GM12878 (cell line): ENCODE results near the gene GABPB2. TPM values are rescaled to one million over a fixed set of nuclear protein-coding genes. Genes with fewer than 3 reads are reported as not detected.

ENCODE experiments used
- ATAC-seq: fragments of 200-7000 bp; cut with Tn5 transposase; 3 replicates; pipeline ENCODE4 v1.9.1; 2020; ENCODE audit warnings: mild to moderate bottlenecking, moderate library complexity
- BruUV-seq: library from RNA; stranded (reverse); fragments of 400-500 nt; replicated peaks from 2 replicates; lab custom pipeline; 2021; lab: Mats Ljungman, UMichigan
- CTCF ChIA-PET: fragments of 300-600 bp; sonication (Branson Sonifier 250); formaldehyde crosslinking; extraction: SDS; loops from one replicate; lab custom pipeline; 2021; ENCODE audit warnings: inconsistent platforms; lab: Yijun Ruan, JAX
- POLR2A ChIA-PET: fragments of 350-600 bp; formaldehyde crosslinking; extraction: SDS; loops from one replicate; lab custom pipeline; 2021; ENCODE audit warnings: inconsistent platforms; lab: Charles Lee
- RAD21 ChIA-PET: fragments of 300-600 bp; sonication (Branson Sonifier 250); formaldehyde crosslinking; loops from one replicate; lab custom pipeline; 2023; ENCODE audit warnings: antibody characterized with exemption; ENCODE audit not compliant: unreplicated experiment; lab: Charles Lee
- SMC1A ChIA-PET: fragments of 300-600 bp; sonication (Branson Sonifier 250); formaldehyde crosslinking; loops from one replicate; lab custom pipeline; 2023; ENCODE audit not compliant: unreplicated experiment, uncharacterized antibody; lab: Charles Lee
- DNase-seq: peaks from one replicate; pipeline ENCODE4 v3.0.0-alpha.2; 2011; ENCODE audit warnings: low read depth, low spot score
- FAIRE-seq: peaks from 3 replicates; lab custom pipeline; 2011; peaks lifted over from hg19 to GRCh38; lab: Jason Lieb, UNC
- H2AFZ ChIP-seq: 2 replicates; pipeline ENCODE4 v1.6.0; 2011; ENCODE audit warnings: low read depth, low read length, control low read depth; ENCODE audit not compliant: control insufficient read depth
- H3K27ac ChIP-seq: 2 replicates; pipeline ENCODE4 v1.5.1; 2011; ENCODE audit warnings: control low read depth; ENCODE audit not compliant: control insufficient read depth, insufficient read depth
- H3K27me3 ChIP-seq, 2 experiments: replicated peaks in 1 of 2; 2 replicates each; pipeline versions ENCODE4 v1.6.0 to v1.6.1; 2011; ENCODE audit warnings: low read length in 1 of 2; ENCODE audit not compliant: control insufficient read depth in 2 of 2, insufficient read depth in 2 of 2
- H3K36me3 ChIP-seq, 2 experiments: 2 replicates each; pipeline ENCODE4 v1.5.1; 2011; ENCODE audit warnings: low read length in 1 of 2; ENCODE audit not compliant: control insufficient read depth in 2 of 2, insufficient read depth in 2 of 2
- H3K4me1 ChIP-seq: 2 replicates; pipeline ENCODE4 v1.6.1; 2011; ENCODE audit warnings: mild to moderate bottlenecking, low read length, moderate library complexity, mixed read lengths; ENCODE audit not compliant: control insufficient read depth, insufficient read depth
- H3K4me2 ChIP-seq: 2 replicates; pipeline ENCODE4 v1.6.0; 2011; ENCODE audit warnings: control low read depth; ENCODE audit not compliant: control insufficient read depth, insufficient read depth
- H3K4me3 ChIP-seq: fragments of 200-600 bp; sonication (generic); 2 replicates; pipeline ENCODE4 v1.5.1; 2016
- H3K79me2 ChIP-seq: 2 replicates; pipeline ENCODE4 v1.6.0; 2011; ENCODE audit warnings: low read length; ENCODE audit not compliant: control insufficient read depth, insufficient read depth
- H3K9ac ChIP-seq: 2 replicates; pipeline ENCODE4 v1.8.0; 2011; ENCODE audit warnings: low read length, control low read depth, mixed read lengths; ENCODE audit not compliant: control insufficient read depth, insufficient read depth
- H3K9me3 ChIP-seq: replicated peaks from 3 replicates; pipeline ENCODE4 v1.5.1; 2011; ENCODE audit warnings: mild to moderate bottlenecking, low read length; ENCODE audit not compliant: control insufficient read depth, insufficient read depth
- H4K20me1 ChIP-seq: 2 replicates; pipeline ENCODE4 v1.6.0; 2011; ENCODE audit not compliant: control insufficient read depth, insufficient read depth
- CHD4 ChIP-seq: fragments of 200-600 bp; sonication (generic); IDR thresholded peaks from 2 replicates; pipeline ENCODE4 v1.6.1; 2016; ENCODE audit warnings: mild to moderate bottlenecking
- CTCF ChIP-seq, 3 experiments: IDR thresholded peaks in 2 of 3; conservative IDR thresholded peaks in 1 of 3; 2 replicates each; pipeline ENCODE4 v1.5.1; 2011; ENCODE audit warnings: low read depth in 3 of 3, low read length in 3 of 3, mild to moderate bottlenecking in 3 of 3, control low read depth in 2 of 3, moderate library complexity in 2 of 3, inconsistent platforms in 1 of 3, mixed read lengths in 1 of 3; ENCODE audit not compliant: control insufficient read depth in 2 of 3, insufficient read depth in 1 of 3; ENCODE audit errors: extremely low read depth in 1 of 3
- CUX1 ChIP-seq: IDR thresholded peaks from 2 replicates; pipeline ENCODE4 v1.6.1; 2012; ENCODE audit warnings: improper control_type of control experiment, low read depth, low read length; ENCODE audit not compliant: insufficient replicate concordance
- ESRRA ChIP-seq: IDR thresholded peaks from 2 replicates; pipeline ENCODE4 v1.6.1; 2012; ENCODE audit warnings: mild to moderate bottlenecking, low read length, improper control_type of control experiment
- SIN3A ChIP-seq: IDR thresholded peaks from 2 replicates; pipeline ENCODE4 v1.6.1; 2012; ENCODE audit warnings: low read depth, low read length, improper control_type of control experiment
- SMARCA5 ChIP-seq: fragments of 450-650 bp; IDR thresholded peaks from 2 replicates; pipeline ENCODE4 v1.6.1; 2017; ENCODE audit warnings: mild to moderate bottlenecking
- SPI1 ChIP-seq: IDR thresholded peaks from 2 replicates; pipeline ENCODE4 v1.6.1; 2011; ENCODE audit warnings: low read depth, mild to moderate bottlenecking, low read length, moderate library complexity, borderline replicate concordance; ENCODE audit not compliant: insufficient read depth
- TCF12 ChIP-seq: IDR thresholded peaks from 2 replicates; pipeline ENCODE4 v1.6.1; 2011; ENCODE audit warnings: low read depth, mild to moderate bottlenecking, low read length
- TCF3 ChIP-seq: IDR thresholded peaks from 2 replicates; pipeline ENCODE4 v1.6.1; 2012; ENCODE audit warnings: low read depth, mild to moderate bottlenecking, low read length, borderline replicate concordance; ENCODE audit not compliant: insufficient read depth
- USF1 ChIP-seq: IDR thresholded peaks from 2 replicates; pipeline ENCODE4 v1.6.1; 2011; ENCODE audit warnings: borderline replicate concordance, low read depth, mild to moderate bottlenecking, moderate library complexity, mixed read lengths, low read length; ENCODE audit not compliant: insufficient read depth; ENCODE audit errors: extremely low read length
- WGBS: methylation state at CpG from one replicate; pipeline ENCODE4 v1.1.6; 2016; ENCODE audit warnings: low lambda C conversion rate; ENCODE audit not compliant: insufficient replicate concordance, insufficient coverage; ENCODE audit errors: missing lambda C conversion rate; 5-methylcytosine and 5-hydroxymethylcytosine counted together
- in situ Hi-C: fragments of 300-500 bp; cut with MboI; formaldehyde crosslinking; loops from 9 replicates; pipeline ENCODE4 v1.14.3; 2018; ENCODE audit warnings: mixed read lengths
- intact Hi-C: fragments of 100-400 bp; cut with micrococcal nuclease; formaldehyde crosslinking; loops from one replicate; pipeline ENCODE4 v1.14.2; 2022; ENCODE audit not compliant: unreplicated experiment
- polyA plus RNA-seq, 11 experiments: library from polyadenylated mRNA; depleted of rRNA in 4 of 11; unstranded in 6 of 11; stranded (reverse) in 5 of 11; fragments of >200 nt; fragmentation: Nextera tagmentation in 4 of 11; fragmentation: Illumina TruSeq in 1 of 11; extraction: Ambion mirVana in 4 of 11; extraction: Trizol in 1 of 11; gene quantifications; 1 replicate in 1 of 11; 2 replicates in 10 of 11; pipeline versions ENCODE4 v1.2.1 to v1.2.3, GENCODE V29; 2011 to 2016; ENCODE audit warnings: inconsistent platforms in 2 of 11, missing spikeins in 2 of 11, low read depth in 1 of 11
- total RNA-seq, 4 experiments: library from RNA; depleted of rRNA in 3 of 4; stranded (reverse); fragments of >200 nt in 3 of 4; fragmentation: Illumina TruSeq in 1 of 4; extraction: Trizol in 1 of 4; gene quantifications; 2 replicates each; pipeline versions ENCODE4 v1.2.1 to v1.2.3, GENCODE V29; 2013 to 2021

The GABPB2 gene
- total and polyA plus RNA-seq, 10 of the 15 experiments (the other 5 are each of a cell fraction or from before 2014, with no cell fraction given): 2.3 to 10.5 (median 6.9) TPM

- no TSS peak for BruUV-seq
- FAIRE-seq: no peak
Observed at GRCh38 chr1:151133018-151133806, 62.7 kb downstream of the GABPB2 start.

More at GRCh38 chr1:151133018-151133806, 62.7 kb downstream of the GABPB2 start:
- ChIA-PET POLR2A (interaction anchor here (0.6 kb wide), 1 partner anchor 113 kb away, joined by 3 read pairs; no protein-coding TSS in a partner anchor), SMC1A (no interaction called here), RAD21 (interaction anchor here (1.3 kb wide), 1 partner anchor 33 kb away, joined by 3 read pairs; no protein-coding TSS in a partner anchor), CTCF (interaction anchor here (0.9 to 2.6 kb wide), 2 partner anchors 22 to 34 kb away, joined by 3 to 15 read pairs; no protein-coding TSS in a partner anchor)
- H3K36me3 ChIP-seq: no peaks in the 10 kb centered on the region
- H3K9ac ChIP-seq: no peak overlapping the region
- no peak overlapping the region for H3K4me2 ChIP-seq
- intact Hi-C loops: no loop called here
- no peaks in the 10 kb centered on the region for H4K20me1 ChIP-seq
- H3K27ac ChIP-seq: no peak overlapping the region
- peaks cover 8% of the 10 kb centered on the region; the same call in 1 of the 2 replicates for H3K4me1 ChIP-seq
- no peaks in the 10 kb centered on the region for H3K9me3 ChIP-seq
- H3K4me3 ChIP-seq: no peak overlapping the region
- H3K27me3 ChIP-seq: no peaks in the 10 kb centered on the region
- H3K79me2 ChIP-seq: no peaks in the 10 kb centered on the region
- TF ChIP-seq TCF12 (no peak), CUX1 (no peak), CHD4 (no peak), TCF3 (no peak), USF1 (no peak), SPI1 (no peak), SMARCA5 (no peak), SIN3A (no peak), CTCF (IDR thresholded peaks at IDR 0.05 in 2 of 3, conservative IDR thresholded peaks at IDR 0.05 in 1 of 3; ENCODE audit: control insufficient read depth in 2 of 3, extremely low read depth in 1 of 3, insufficient read depth in 1 of 3, low read depth in 3 of 3, low read length in 3 of 3) (no peak), ESRRA (no peak)
- ATAC-seq: no peak
- 87% methylated on average over 28 of the region's 65 CpGs for WGBS
- DNase-seq: no peak
- in situ Hi-C loops: no loop called here
- H2AFZ ChIP-seq: no peak overlapping the region
